Endothelial cell of umbilical vein (primary cell): ENCODE measurements around the gene PPP1R3E.

Experiments
- CTCF ChIP-seq, 2 donors: IDR thresholded peaks; 1 replicate in 1 of 2; 2 replicates in 1 of 2; pipeline ENCODE4 v1.5.1; 2011; ENCODE audit warnings: low read length in 2 of 2, mild to moderate bottlenecking in 2 of 2, moderate library complexity in 2 of 2, control low read depth in 1 of 2, inconsistent platforms in 1 of 2, low read depth in 1 of 2; ENCODE audit not compliant: insufficient read depth in 1 of 2; ENCODE audit errors: extremely low read depth in 1 of 2
- EZH2 ChIP-seq: IDR thresholded peaks from 2 replicates; pipeline ENCODE4 v1.6.1; 2012; ENCODE audit warnings: borderline replicate concordance, low read depth, mild to moderate bottlenecking, moderate library complexity, low read length, inconsistent platforms; ENCODE audit not compliant: severe bottlenecking
- POLR2AphosphoS5 ChIP-seq: IDR thresholded peaks from 2 replicates; pipeline ENCODE4 v1.6.1; 2012; ENCODE audit warnings: low read depth, mild to moderate bottlenecking, control low read depth, low read length, moderate library complexity; ENCODE audit not compliant: insufficient read depth

- no peak for TF ChIP-seq EZH2
- TF ChIP-seq POLR2AphosphoS5: no peak
- no peak for TF ChIP-seq CTCF (IDR thresholded peaks at IDR 0.05; ENCODE audit: extremely low read depth in 1 of 2, insufficient read depth in 1 of 2, low read depth in 1 of 2, low read length in 2 of 2)
Measured at GRCh38 chr14:23301969-23302289, 730 bp downstream of the PPP1R3E start.
